ENCODE results near the gene TENM3.

The TENM3 gene

GRCh38 chr4:182577411-182577810 lies 334.2 kb downstream of the TENM3 start:
- DNase-seq = no peak

- no peak for DNase-seq
Measured at GRCh38 chr4:182578402-182578801, 335.2 kb downstream of the TENM3 start.

GRCh38 chr4:182582245-182582644 lies 339.0 kb downstream of the TENM3 start:
- no peak for DNase-seq

DNA sequence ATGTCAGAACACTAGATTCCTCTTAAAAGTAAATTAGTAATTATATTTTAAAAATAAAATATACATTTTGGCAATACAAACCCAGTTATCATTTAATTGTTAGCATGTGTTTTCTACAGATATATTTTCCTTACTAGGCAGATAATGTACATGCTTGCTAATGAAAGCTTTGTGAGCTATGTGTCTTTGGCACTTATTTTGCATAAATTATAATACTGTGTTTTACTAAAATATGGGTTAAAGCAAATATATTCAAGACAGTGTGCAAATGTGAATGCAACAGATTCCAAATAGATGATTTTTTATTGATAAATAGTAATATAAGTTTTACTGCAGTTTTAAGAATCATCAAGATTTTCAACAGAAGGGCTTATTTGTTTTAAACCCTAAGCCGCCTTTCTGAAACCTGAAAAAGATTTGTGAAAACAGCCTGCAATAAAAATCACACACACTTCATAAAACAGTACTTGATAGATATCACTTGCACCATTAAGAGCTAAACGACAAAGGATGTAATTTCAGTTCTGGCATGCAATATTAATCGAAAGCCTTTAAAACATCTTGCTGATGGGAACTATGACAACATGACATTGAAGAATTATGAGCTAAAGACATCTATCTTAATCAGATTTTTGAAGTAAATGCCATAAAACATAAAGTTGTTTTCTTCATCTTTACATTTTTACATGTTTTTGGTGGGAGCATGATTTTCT lies 340.7 kb downstream of the TENM3 start:
- DNase-seq = no peak

DNA sequence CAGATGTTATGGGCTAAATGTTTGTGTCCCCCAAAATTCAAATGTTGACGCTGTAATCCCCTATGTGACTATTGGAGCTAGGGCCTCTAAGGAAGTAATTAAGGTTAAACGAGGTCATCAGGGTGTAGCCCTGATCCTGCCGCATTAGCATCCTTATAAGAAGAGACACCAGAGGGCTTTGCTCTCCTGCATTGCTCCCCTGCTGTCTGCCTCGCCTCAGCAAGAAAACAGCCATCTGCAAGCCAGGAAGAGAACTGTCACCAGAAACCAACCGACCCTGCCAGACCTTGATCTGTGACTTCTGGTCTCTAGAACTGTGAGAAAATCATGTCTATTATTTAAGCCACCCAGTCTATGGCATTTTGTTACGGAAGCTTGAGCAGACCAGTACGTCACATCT lies 342.1 kb downstream of the TENM3 start:
- DNase-seq = no peak

DNA sequence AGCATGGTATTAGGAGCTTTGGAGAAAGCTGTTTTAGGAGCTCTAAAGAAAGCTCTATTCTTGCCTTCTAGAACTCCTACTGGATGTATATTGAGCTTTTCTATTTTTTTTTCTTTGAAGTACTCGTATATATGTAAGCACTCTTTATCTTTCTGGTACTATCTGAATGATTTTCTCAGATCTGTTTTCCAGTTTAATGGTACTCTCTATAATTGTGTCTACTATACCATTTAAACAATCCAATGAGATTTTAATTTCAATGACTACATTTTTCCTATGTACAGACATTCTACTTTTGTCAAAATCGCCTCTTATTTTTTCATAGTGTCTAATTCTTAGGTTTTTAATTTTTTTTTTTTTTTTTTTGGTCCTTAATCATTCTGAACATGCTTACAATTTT lies 345.9 kb downstream of the TENM3 start:
- DNase-seq = no peak

- DNase-seq = no peak
Measured at GRCh38 chr4:182593402-182593801, 350.2 kb downstream of the TENM3 start.

- no peak for DNase-seq
Measured at GRCh38 chr4:182593864-182594263, 350.7 kb downstream of the TENM3 start.

DNA sequence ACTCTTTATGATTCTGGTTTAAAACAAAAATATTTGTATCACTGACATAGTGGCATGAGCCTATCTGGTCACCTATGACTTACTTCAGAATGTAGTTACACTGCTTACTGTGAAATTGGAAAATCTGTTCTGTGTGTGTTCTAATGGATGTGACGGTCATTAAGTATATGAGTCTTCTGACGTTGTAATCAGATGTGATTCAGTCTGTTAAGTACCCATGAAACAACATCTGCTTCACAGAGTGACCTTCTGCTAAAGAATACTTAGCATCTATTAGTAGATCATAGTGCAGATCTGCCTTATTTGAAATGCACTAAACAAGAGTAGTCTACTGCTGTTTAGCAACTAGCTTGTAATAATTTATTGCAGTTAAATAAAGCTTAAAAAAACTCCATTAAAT lies 356.9 kb downstream of the TENM3 start:
- no peak for DNase-seq

DNA sequence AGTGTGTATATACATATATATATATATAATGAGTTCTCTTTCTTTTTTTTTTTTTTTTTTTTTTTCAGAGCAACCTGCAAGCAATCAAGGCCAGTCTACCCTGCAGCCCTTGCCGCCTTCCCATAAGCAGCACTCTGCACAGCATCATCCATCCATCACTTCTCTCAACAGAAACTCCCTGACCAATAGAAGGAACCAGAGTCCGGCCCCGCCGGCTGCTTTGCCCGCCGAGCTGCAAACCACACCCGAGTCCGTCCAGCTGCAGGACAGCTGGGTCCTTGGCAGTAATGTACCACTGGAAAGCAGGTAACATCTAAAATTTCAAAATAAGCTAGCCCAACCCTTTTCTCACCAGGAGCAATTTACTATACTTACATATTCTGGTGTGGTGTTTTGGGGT lies 357.7 kb downstream of the TENM3 start:
- DNase-seq = no peak

DNA sequence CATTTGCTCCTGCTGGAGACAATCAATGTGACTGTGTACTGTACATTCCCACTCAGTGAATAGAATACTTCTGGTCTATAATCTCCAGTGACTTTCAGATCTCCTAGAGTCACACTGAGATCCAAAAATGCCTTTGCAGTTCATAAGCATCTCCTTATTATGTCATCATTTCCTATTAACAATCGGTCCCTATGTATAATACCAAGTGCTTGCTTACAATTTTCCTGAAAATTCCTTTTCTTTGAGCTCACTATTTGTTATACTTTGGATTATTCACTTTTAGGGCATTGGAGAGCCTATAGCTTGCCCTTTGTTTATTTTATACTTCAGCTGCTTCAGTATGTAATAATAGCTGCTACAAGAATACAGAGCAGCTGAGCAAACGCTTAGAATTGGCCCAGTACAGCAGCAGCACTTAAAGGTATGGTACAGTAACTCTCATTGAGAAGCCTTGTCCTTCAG lies 361.0 kb downstream of the TENM3 start:
- no peak for DNase-seq

DNA sequence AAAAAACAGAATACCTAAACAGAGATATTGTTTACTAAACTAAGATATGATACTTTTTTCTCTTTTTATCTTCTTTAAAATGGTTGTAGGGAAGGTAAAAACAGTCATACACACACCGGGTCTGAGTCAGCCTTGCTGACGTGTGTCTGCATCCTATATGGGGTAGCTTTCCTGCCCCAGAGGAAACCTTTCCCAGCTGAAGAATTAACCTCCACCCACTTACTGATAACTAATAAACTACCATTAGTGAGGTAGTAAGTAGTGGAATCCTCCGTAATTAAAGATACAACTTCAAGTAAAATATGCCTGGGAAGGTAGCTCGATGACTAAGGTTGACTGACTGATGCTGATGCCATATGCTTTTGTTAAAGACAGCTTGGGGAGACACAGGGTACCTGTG lies 361.8 kb downstream of the TENM3 start:
- DNase-seq = no peak

DNA sequence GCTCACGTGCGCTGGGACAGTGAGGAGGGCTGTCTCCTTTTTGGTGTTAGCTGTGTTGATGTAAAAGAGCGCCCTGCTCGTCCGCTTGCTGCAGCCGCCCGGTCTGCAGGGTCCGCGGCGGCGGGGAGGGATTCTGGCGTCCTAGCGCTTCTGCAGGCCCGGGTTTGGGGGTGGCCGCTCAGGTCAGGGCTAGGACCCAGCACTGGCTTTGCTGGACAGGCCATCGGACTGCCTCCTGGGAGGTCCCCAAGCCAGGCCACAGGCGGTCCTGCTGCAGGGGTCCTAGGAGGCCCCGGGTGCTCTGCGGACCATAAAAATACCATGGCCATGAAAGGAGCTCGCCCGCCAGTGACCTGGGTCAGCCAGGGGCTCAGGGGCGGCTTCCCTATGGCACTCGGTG lies 365.3 kb downstream of the TENM3 start:
- DNase-seq = no peak

- DNase-seq = no peak
Measured at GRCh38 chr4:182616476-182616875, 373.3 kb downstream of the TENM3 start.

DNA sequence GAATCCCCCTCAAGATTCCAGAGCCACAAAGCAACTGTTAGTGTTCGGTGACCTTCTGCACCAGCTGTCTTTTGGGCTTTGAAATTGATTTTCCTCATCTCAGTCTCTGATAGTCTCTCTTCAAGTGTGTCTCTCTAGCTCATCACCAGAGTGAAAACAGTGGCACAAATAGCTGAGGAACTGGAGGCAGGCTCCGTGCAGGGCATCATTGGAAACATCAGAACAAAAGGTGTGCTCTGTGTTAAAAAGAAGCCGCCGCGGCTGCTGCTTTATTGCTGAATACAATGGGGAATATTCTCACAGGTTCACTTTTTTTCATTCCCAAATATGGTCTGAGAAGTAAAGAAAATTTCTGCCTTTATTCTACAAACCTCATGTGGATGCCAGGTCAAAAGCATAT lies 376.5 kb downstream of the TENM3 start:
- no peak for DNase-seq

- no peak for DNase-seq
Measured at GRCh38 chr4:182620111-182620980, 377.1 kb downstream of the TENM3 start.

- no peak for DNase-seq
Measured at GRCh38 chr4:182624281-182624680, 381.1 kb downstream of the TENM3 start.

- no peak for DNase-seq
Measured at GRCh38 chr4:182625193-182625592, 382.0 kb downstream of the TENM3 start.

GRCh38 chr4:182627996-182628395 lies 384.8 kb downstream of the TENM3 start:
- no peak for DNase-seq

DNA sequence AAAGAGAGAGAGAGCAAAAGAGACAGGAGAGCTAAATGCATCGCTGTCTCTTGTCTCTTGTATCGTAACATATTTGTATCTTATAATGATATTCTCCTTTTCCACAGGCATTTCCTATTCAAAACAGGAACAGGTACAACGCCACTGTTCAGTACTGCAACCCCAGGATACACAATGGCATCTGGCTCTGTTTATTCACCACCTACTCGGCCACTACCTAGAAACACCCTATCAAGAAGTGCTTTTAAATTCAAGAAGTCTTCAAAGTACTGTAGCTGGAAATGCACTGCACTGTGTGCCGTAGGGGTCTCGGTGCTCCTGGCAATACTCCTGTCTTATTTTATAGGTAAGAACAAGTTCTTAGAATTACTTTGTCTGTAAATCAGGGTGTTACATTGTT lies 385.3 kb downstream of the TENM3 start:
- no peak for DNase-seq

DNA sequence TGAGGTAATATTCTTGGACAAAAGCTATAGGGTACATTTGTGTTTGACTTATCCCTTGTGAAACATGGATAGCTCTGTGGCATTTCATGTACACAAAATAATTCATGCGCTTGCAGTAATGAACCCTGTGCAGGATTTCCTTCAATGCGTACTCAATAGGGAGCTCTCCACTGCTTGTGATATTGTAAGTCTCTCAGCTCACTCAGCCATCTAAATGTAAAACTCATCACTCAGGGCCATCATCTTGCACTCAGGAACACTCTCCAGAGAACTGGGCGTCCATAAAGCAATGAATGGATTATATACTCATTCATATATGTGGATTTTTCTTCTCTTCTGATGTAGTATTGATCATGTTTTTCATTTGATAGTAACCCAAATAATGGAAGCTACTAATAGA lies 385.9 kb downstream of the TENM3 start:
- DNase-seq = no peak

DNA sequence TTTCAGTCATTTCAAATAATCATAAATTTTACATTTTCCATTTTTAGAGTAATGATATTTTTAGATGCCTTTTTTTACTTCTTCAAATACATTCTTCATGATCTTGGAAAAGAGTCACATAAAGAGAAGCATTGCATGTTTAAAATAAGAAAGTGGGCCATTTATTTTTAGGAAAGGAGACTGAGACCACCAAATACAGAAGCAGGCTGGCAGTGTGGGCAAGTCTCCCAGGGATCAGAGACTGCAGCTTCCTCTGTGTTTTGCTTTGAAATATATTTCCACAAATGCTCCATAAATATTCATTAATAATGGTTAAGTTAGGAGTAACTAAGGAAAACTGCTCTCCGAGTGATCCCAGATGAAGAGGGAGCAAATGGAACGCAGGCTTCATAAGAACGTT lies 397.3 kb downstream of the TENM3 start:
- no peak for DNase-seq

DNA sequence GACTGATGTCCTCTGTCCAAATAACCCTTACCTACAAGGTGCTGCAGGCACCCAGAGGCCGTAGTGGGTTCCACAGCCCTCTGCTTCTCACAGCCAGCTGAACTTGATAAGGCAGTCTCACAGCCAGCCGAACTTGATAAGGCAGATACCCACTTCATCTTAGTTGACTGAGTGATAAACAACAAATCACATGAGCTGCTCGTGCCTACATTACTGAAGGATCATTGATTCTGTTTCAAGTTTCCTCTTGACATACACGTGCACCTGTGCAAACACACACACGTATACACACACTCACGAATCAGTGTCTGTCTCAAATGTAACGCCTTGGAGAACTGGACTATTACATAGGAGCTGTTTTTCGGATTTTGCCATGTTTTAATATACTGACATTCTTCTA lies 397.7 kb downstream of the TENM3 start:
- DNase-seq = no peak

DNA sequence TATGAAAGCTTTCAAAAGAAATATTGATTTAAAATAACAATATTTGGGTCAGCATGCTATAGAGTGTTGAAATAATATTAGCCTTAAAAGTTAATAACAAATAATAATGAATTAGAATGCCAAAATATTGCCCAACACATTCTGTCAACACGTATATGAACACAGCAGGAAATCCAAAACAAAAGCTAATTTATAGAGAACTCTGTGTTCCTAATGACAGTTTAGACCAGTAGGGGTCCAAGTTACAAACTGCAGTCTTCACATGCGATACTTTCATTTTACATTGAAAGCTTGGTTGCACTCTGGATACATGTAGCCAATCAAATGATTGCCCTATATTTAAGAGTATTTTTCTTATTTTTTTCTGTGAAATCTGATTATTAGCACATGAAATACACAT lies 399.6 kb downstream of the TENM3 start:
- DNase-seq = no peak
